ENCODE data around the gene ARRDC5.
"Not testable (repeated sequence)": the region's sequence is repeated elsewhere in the genome, so short reads cannot be mapped to it uniquely, and the experiment has no call there.

GRCh38 chr19:4882874-4883273 lies 19.8 kb downstream of the ARRDC5 start:
- TF ChIP-seq ZNF274 (IDR thresholded peaks at IDR 0.05; ENCODE audit: low read depth, low read length); YY1 (IDR thresholded peaks at IDR 0.05; ENCODE audit: insufficient read depth, insufficient read length); SUZ12 (IDR thresholded peaks at IDR 0.05; ENCODE audit: extremely low read depth, insufficient read depth, insufficient read length): not testable (repeated sequence)
